Adipose tissue (tissue), 3 donors: ENCODE results near the gene SMARCD3. TPM values are rescaled to one million over a fixed set of nuclear protein-coding genes. Genes with fewer than 3 reads are reported as not detected.

Experiments
- H3K27ac ChIP-seq: one replicate; pipeline ENCODE4 v1.5.1; 2013; ENCODE audit warnings: low read depth, low read length
- WGBS, 3 donors: extraction: QIAGEN DNeasy Blood & Tissue Kit; methylation state at CpG; one replicate each; pipeline ENCODE4 v1.1.7; 2013; 5-methylcytosine and 5-hydroxymethylcytosine counted together
- polyA plus RNA-seq, 3 donors: library from polyadenylated mRNA; stranded (reverse); fragments of 200-250 nt; gene quantifications; one replicate each; pipeline ENCODE4 v1.2.3, GENCODE V29; 2013
- donor health status: healthy with polysubstance abuse.
- donor health status: Bipolar disorder and iron deficiency.
- donor health status: healthy.

SMARCD3 gene
- polyA plus RNA-seq, 3 donors = 10.8 to 44.8 (median 32.2) TPM

- H3K27ac ChIP-seq = peak overlapping the region; percentile 45
- WGBS, 3 donors = 2 to 3% (median 3%) methylated on average over 54 to 79 of the region's 79 CpGs
These were observed 3.4 kb upstream of the SMARCD3 start for GRCh38 chr7:151251689-151252560.

DNA sequence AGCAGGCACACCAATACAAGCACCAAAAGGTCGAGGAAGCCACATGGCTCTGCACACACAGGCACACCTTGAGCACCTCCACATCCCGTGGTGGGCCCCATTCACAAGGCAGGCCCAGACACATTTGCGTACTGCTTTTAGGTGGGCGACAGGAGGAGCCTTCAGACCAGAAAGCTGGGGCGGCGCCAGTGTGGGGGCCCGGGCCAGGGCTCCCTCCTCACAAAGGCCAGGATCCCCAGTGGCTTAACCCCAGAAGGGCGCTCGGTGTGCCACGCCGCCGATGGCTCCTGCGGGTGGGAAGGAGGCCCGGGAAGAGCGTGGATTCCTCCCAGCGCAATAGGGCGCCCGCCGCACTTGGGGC is 2.8 kb upstream of the SMARCD3 start:
- 5 to 6% (median 6%) methylated on average over 16 to 19 of the region's 19 CpGs for WGBS, 3 donors
- no peak overlapping the region for H3K27ac ChIP-seq

DNA sequence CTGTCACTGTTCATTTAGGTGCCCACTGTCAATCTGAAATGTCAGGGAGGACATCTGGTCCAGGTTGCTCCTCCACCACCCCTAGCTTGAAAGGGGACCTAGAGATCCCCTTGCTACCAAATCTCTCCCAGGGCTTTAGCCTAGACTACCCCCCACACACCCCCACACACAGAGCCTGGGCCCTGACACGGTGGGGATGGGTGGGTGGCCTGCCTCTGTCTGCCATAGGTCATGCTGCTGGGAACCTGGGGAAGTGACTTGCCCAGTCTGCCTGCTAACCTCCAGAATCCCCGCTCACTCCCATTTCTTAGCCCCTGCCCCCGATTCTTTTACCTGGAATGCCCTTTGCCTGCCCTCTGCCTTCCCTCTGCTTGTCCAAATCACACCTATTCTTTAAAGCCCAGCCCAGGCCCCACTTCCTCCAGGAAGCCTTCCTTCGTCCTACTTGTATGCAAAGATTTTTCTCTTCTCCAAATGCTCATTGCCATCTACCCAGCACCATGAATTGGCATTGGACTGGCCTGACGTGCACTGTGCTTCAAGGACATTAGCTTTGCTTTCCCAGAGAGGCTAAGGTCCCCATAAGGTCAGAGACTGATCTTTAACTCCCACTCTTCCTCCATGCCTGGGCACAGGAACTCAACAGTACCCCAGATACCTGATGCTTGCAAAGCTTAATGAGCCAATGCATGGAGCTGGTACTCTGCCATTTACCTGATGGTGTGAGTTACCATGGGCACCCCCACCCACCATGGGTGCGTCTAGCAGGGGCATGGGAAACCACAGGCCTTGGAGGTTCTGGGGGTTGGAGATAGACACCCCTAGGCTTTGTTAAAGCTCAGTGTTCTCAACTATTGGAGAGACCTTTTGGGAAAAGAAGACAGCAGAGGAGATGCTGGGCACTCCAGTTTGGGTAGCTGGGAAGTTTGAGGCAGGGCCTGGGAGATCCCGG is 2.0 kb upstream of the SMARCD3 start:
- no peak overlapping the region for H3K27ac ChIP-seq
- 61 to 70% (median 62%) methylated on average over 7 of the region's 7 CpGs for WGBS, 3 donors

- H3K27ac ChIP-seq = no peak overlapping the region
- WGBS, 3 donors = 15 to 25% (median 17%) methylated on average over 5 of the region's 5 CpGs
These were observed 1.2 kb upstream of the SMARCD3 start for GRCh38 chr7:151249732-151250072.

DNA sequence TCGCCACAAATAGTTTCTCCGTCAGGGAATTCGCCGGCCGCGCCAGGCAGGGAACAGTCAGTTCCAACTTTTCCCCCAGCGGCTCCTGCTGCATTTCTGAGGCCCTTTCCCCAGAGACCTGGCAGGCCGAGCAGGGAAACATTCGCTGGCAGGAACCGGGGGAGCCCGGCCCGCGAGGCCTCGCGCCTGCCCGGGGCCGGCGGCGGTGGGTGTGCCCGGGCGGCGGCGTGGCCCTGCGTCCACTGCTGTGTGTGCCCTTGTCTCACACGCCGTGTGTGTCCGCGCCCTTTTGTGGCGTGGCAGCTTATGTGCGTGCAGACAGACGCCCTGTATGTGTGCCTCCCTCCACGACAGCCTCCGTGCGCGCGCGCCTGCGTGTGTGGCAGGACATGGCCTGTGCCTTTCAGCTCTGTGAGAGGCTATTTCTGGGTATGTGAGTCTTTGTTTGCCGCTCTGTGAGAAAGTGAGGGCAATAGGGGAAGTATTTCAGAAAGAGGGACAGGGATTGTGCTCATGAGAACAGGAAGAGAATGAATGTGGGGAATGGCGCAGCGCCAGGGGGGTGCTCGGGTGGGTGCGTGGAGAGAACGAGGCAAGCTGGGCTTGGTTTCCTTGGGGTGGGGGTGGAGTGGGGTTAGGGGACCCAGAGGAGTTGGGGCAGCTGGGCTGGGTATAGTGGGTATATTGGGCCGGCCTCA is 689 bp upstream of the SMARCD3 start:
- WGBS, 3 donors = 2 to 4% (median 3%) methylated on average over 45 of the region's 45 CpGs
- H3K27ac ChIP-seq = peak overlapping the region; percentile 17

DNA sequence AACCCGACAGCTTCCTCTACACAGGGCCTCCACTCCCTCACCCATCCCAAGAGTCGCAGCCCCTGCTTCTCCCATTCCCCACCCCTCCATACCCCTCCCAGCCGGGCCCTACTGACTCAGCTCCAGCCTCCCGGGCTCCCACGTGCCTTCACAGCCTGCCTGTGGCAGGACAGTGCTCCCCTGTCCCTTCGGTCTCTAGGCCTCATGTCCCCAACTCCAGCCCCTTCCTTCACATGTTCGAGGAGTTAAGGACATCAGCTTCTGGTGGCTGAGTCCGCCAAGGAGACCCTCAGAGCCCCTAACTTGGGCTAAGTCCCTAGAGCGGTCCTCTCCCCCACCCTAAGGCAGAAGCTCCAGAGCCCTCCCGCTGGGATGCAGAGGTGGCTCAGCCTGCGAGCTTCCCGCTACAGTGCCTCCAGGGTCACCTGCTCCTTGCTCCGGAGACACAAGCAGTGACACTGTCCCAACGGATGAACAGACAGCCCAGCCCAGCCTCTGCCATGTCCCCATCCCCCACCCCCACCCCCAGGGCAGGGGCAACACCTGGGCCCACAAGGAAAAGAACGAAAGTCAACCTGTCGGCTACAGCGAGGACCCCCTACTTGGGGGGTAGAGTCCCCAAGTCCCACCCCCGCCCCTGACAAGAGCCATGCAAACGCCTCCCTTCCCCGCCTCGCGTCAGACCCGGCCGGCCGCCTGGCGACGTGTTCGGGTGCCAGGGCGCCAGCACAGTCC is 716 bp downstream of the SMARCD3 start:
- 6 to 9% (median 9%) methylated on average over 27 to 29 of the region's 29 CpGs for WGBS, 3 donors
- H3K27ac ChIP-seq = no peak overlapping the region

DNA sequence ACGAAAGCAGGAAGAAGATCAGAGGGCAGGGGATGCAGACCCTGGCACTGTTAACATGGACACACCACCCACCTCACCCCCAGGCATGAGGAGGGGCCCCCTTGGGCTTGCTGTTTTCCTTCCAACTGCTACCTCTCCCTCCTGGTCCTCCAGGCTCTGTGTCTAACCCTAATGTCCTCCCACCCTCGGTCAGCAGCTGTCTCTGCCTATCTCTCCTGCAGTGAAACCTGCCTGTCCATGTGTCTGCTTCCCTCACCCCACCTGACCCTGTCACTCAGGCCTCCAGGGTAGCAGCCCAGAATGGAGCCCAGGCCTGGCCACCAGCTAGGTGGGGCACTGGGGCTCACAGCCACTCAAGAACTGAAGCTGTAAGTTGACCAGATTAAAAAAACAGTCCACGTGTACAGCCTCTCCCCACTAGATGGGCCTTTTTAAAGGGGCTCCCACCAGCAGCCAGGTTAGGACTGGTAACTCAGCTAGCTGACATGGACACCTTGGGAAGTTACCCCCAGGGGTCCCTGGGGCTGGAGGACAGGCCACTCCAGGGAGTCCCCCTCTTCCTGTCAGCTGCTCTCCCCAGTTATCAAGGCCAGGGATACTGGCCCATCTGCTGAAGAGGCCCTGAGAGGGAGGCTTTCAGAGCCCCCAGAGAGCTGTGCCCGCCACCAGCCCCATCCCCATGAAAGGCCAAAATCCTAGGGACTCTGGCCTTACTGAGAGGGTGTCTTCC is 1.5 kb downstream of the SMARCD3 start:
- 56 to 60% (median 57%) methylated on average over 4 of the region's 4 CpGs for WGBS, 3 donors
- H3K27ac ChIP-seq = no peak overlapping the region

DNA sequence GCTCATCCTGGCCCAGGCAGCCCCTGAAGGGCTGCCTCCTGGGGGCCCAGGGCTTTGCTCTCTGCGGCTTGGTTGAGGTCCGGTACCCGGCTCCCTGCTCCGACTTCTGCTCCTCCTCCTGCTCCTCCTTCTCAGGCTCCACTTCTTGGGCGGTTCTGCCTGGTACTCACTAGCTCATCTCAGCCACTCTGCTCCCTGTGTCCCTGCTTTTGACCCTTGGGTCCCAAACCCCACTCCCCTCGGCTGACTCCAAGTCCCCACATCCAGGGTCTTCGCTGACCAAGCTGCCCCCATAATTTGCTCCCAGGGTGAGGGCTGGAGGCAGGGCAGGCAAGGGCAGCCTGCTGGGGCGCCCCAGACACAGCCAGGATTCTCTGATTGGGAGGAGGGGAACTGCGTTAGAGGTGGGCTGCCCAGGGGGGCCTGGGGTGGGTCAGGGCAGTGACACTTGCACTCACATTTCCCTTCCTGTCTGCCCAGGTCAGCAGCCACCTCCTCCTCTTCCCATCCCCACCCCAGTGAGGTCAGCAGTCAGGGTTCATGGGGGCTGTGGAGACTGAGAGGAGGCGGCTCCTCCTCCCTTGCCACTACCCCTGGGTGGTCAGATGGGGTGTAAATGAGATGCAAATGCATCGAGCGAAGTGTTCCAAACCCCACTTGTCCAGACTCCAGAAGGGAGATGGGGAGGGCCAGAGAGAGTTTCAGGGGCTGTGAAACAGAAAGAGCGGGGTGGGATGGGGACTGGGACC is 2.2 kb downstream of the SMARCD3 start:
- no peak overlapping the region for H3K27ac ChIP-seq
- 52 to 75% (median 53%) methylated on average over 13 of the region's 13 CpGs for WGBS, 3 donors

DNA sequence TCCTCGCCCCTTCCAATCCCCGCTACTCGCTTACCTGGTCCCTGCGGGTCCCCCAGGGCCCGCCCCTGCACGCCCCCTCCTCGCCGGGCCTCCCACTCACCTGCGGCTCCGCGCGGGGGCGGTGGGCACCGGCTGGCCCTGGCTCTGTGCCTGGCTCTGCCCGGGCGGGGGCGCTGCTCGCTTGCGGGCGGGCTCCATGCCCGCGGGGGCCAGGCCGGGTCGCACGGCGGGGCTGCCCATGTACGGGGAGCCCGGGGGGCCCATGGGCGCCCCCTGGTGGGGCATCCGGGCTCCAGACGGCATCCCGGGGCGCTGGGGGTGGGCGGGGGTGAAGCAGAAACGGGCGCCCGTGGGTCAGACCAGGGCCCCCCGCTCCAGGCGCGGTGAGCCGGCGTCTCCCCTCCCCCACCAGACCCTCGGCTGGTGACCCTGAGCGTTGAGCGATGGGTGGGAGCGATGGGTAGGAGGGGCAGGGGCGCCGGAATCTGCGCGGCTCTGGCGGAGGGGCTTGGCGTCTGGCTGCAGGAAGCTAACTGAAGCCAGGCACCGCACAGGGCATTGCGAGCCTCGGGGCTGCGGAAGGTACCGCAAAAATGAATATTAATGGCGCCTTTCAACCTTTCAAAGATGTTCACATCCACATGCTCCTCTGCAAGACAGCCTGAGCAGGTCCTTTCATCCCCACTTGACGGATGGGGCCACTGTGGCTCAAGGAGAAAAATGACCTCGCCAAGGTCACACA is 3.0 kb downstream of the SMARCD3 start:
- no peak overlapping the region for H3K27ac ChIP-seq
- WGBS, 3 donors = 4 to 14% (median 5%) methylated on average over 42 to 60 of the region's 60 CpGs

DNA sequence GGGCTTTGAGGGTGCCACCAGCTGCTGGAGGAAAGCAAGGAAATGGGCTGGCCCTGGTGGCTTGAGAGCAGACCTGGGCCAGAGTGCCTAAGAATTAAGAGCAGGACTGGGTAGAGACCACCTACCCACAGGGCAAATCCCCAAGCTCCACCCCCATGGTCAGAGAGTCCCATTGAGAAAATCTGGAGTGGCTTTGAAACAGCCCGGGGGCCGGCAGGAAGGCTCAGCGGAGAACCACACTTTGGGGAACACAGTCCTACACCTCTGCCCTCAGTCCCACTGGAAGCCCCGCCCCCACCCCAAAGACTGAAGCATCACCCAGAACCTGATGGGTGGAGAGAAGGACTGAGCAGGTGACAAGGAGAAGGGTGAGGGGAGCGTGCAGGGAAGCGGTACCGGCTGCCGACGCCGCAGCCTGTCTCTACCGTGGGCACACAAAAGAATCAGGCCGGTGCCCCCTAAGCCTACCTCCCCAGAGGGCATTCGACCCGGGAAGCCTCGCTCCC is 3.6 kb downstream of the SMARCD3 start:
- no peak overlapping the region for H3K27ac ChIP-seq
- WGBS, 3 donors = 20 to 22% (median 21%) methylated on average over 15 of the region's 15 CpGs

DNA sequence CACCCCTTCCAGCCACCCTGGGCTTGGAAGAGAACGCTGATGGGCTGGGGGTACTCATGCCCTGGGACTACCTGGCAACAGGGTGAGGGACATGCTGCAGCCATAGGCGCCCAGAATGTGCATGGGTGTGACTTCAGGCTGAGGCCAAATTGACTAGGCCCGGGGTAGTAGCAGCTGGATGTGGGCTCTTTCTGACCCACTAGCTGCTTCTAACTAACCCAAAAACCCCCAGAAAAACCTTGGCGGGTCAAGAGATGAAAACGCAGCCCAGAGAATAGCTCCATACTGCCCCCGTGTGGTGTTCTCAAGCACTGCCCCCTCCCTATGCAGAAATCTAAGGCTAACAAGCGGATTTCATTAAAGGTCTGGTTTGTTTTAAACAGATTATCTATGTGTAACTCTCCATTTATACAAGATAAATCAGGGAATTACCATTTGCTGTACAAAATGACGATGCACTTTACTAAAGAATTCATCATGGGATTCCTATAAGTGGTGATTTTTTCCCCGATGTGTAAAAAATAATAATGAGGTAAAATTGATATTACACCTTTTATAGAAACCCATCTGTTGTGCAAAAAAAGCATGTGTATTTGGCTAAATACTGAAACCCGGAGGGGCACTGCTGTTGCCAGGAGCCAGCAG is 4.2 kb downstream of the SMARCD3 start:
- 23 to 25% (median 23%) methylated on average over 10 of the region's 10 CpGs for WGBS, 3 donors
- H3K27ac ChIP-seq = no peak overlapping the region

GRCh38 chr7:151243408-151244195 is 4.9 kb downstream of the SMARCD3 start:
- no peak overlapping the region for H3K27ac ChIP-seq

GRCh38 chr7:151243045-151243349 is 5.5 kb downstream of the SMARCD3 start:
- H3K27ac ChIP-seq = no peak overlapping the region
- 32 to 52% (median 42%) methylated on average over 2 of the region's 2 CpGs for WGBS, 3 donors

More at GRCh38 chr7:151243408-151244195, 4.9 kb downstream of the SMARCD3 start:
- WGBS, 3 donors = 24 to 39% (median 39%) methylated on average over 17 of the region's 17 CpGs

GRCh38 chr7:151242159-151243044 is 6.1 kb downstream of the SMARCD3 start:
- no peak overlapping the region for H3K27ac ChIP-seq
- WGBS, 3 donors = 59 to 70% (median 65%) methylated on average over 20 of the region's 20 CpGs
